GM18951 (cell line): ENCODE data around the gene NKX3-2.

Experiments
- POLR2A ChIP-seq: IDR thresholded peaks from 4 replicates; pipeline ENCODE4 v1.6.1; 2011; ENCODE audit warnings: mild to moderate bottlenecking; ENCODE audit not compliant: insufficient read length, insufficient read depth; ENCODE audit errors: extremely low read depth
- in situ Hi-C: fragments of 300-500 bp; cut with MboI; formaldehyde crosslinking; loops from one replicate; pipeline ENCODE4 v1.12.0; 2022; ENCODE audit warnings: low sequenced_read_pairs, mixed read lengths, inconsistent platforms; ENCODE audit not compliant: unreplicated experiment

Gene NKX3-2

GRCh38 chr4:13495753-13496152 is 48.6 kb downstream of the NKX3-2 start:
- in situ Hi-C loops: no loop called here
- no peak for TF ChIP-seq POLR2A

GRCh38 chr4:13493793-13494192 is 50.5 kb downstream of the NKX3-2 start:
- in situ Hi-C loops: no loop called here
- TF ChIP-seq POLR2A: no peak

- in situ Hi-C loops: no loop called here
Measured at GRCh38 chr4:13492747-13493146, 51.6 kb downstream of the NKX3-2 start.

More at GRCh38 chr4:13492747-13493146, 51.6 kb downstream of the NKX3-2 start:
- TF ChIP-seq POLR2A: no peak
